Fibroblast of gingiva (primary cell): Measurements from ENCODE around the gene C10orf62.
"Not testable (repeated sequence)": the region's sequence is repeated elsewhere in the genome, so short reads cannot be mapped to it uniquely, and the experiment has no call there.

Experiments used
- DNase-seq: peaks from one replicate; pipeline ENCODE4 v3.0.0-alpha.2; 2011; ENCODE audit warnings: low read depth

Gene C10orf62, protein sequence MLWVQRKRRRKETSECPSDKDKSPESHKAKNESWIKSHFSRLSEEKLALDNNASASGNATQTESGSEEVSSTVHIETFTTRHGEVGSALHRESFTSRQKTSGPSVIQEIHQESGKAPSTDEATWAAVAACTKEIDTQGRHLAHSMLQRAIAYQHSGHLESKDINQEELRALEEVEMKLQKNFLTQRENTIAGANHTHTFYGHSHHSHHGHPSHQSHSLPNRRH

DNA sequence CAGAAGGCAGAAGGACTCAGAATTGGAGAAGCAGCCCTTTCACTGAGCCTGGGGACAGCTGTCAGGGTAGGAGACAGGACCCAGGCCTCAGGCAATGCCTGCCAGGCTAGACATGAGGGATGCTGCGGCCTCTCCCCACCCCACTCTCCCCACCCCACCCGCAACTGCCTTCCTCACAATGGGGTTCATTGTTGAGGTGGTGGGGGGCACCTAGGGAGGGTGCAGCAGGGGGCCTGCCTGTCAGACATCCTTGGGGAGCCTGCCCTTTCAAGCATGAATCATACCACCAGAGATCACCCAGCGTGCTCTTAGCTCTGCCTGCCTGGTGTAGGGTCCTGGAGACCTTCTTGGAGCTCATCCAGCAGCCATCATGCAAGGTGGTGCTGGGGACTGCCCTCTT lies at the start of gene C10orf62:
Gene C10orf62, plus strand, starts transcription at position 243 of the 400 bp plus-strand sequence. CDS start 177 bp downstream, outside the sequence.
- DNase-seq, result no peak

DNA sequence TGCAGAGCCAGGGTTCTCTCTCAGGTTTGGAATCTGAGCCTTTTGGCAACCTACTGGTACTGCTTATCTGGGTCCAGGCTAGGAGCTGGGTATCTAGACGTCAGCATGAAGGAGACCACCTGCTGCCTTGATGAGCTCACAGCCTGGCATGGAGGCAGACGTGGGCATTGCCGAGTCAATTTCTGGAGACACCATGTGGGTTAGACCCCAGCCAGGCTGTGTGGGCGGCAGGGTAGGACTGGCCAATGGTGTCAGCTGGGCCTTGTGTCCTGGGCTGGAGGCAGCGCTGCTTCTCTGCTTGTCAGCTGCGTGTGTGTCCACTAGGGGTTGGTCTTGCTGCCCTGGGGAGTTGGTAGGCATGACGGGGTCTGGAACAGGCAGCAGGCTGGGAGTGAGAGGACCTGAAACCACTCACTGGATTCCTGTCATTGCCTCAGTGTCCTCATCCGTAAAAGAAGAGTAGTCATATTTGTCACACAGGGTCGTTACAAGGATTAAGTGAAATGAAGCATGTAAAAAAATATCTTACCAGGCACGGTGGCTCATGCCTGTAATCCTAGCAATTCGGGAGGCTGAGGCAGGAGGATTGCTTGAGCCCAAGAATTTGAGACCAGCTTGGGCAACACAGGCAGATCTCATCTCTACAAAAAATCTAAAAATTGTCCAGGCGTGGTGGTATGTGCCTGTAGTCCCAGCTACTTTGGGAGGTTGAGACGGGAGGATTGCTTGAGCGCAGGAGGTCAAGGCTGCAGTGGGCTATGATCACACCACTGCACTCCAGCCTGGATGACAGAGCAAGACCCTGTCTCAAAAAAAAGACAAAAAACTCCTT lies 48.6 kb upstream of the C10orf62 start:
- peak; percentile 26 for DNase-seq

DNA sequence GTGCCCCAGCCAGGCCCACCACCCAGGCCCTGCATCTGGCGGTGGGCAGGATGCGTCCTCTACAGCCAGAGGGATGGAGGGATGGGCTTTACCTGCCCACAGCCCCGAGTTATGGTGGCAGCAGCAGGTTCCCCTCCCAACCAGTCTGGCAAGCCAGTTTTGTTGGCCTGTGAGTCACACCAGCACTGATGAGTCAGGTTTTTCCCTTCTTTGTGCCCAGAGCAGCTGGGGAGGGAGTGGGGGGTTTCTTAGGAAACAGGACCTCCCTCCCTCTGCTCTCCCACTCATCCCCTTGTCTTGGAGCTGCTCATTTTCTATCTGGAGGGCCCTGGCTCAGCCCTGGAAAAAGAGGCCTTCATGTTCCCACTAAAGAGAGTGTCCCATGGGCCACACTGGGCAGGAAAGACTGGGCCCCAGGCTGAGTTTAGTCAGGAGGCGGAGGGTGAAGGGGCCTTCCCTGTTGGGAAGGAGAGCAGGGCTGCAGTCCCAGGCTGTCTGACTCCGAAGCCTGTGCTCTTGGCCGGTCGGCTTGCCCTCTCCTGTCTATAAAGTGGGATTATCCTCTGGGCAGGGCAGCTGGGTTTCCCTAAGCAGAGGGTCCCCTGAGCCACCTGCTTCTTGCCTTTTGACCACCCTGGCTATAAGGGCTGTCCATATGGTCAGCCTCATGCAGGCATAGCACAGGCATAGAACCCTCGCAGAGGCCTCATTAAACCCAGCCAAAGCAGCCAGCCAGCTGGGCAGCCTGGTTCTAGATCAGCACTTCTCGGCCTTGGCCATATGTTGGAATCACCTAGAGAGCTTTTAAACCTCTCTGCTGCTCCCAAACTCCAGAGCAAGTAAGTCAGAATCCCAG lies 47.1 kb upstream of the C10orf62 start:
- DNase-seq, result peak; percentile 91

DNA sequence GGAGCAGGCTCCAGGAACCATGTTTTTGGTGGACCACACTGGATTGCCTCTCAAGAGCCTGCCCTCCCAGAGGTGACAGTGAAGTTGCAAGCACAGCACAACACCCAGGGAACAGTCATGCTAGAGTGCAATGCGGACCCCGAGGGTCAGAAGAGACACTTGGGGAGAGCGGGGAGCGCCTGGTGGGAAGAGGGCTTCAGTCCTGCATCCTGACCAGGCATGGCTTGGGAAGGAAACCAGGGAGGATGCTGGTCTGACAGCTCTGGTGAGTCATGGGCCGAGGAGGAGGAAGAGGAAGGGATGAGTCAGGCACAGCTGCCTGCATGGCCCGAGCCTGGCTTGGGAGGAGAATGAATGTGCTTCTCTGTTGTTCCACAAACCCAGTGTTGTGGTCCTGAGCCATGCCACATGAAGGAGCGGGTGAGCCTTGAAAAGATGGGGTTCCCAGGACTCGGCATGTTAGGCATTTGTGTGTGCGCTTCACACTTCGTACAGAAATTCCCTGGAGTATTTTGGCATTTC lies 46.4 kb upstream of the C10orf62 start:
- DNase-seq, result peak; percentile 82

DNA sequence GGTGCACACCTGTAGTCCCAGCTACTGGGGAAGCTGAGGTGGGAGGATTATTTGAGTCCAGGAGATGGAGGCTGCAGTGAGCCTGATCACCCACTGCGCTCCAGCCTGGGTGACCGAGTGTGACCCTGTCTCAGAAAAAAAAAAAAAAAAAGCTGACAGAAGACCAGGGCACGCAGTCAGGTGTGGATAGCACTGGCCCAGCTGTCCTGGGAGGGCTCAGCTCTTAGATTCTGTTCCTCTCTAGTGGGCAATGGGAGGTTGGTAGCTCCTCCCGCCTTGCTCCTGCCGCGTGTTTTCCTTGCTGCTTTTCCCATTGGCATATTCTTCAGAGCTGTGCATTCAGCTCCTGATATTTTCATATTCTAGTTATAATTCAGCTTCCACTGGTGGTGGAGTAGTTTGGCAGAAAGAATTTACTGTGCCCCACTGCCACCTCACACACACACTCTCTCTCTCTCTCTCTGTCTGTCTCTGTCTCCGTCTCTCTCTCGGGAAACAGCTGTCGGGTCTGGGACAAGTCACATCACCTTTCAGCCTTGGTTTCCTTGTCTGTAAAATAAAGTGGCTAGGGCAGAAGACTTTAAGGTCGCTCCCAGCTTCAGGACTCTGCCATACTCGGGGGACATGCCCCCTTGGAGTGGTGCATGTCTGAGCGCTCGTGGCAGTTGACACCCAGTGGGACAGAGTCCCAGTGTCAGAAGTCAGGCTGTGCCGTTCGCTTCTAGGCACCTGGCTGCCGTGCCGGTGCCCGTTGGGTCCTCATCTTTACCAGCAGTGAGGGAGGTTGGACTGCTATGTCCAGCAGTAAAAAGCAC lies 42.9 kb upstream of the C10orf62 start:
- DNase-seq, result no peak

DNA sequence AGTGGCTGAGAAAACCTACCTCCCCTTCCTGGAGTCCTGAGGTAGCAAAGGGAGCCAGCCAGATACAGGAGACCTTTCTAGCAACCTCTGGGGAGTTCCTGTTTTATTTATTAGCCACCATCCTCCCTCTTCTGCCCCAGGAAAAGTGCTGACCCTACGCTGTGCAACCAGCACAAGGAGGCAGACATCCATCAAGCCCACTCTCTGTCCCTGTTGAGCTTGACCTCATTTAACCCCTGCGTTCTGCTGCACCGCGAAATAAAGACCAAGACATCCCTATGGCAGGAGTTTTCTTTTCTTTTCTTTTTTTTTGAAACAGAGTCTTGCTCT lies 42.3 kb upstream of the C10orf62 start:
- no peak for DNase-seq

DNA sequence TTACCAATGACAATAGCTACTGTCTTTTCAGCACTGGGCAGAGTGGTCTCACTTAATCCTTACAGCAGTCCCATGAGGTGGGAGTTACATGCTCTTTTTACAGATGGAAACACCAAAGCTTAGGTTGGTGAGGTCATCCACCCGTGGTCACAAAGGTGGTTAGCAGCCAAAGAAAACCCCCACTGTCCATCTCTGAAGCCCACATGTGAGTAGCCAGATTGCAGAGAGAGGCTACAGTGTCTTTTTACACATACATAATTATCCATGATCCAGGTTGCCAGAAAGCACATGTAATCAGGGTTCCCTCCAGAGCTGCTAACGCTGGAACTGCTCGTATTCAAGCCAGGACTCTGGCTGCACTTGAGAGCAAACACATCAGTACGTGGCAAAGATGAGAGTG lies 41.6 kb upstream of the C10orf62 start:
- no peak for DNase-seq

DNA sequence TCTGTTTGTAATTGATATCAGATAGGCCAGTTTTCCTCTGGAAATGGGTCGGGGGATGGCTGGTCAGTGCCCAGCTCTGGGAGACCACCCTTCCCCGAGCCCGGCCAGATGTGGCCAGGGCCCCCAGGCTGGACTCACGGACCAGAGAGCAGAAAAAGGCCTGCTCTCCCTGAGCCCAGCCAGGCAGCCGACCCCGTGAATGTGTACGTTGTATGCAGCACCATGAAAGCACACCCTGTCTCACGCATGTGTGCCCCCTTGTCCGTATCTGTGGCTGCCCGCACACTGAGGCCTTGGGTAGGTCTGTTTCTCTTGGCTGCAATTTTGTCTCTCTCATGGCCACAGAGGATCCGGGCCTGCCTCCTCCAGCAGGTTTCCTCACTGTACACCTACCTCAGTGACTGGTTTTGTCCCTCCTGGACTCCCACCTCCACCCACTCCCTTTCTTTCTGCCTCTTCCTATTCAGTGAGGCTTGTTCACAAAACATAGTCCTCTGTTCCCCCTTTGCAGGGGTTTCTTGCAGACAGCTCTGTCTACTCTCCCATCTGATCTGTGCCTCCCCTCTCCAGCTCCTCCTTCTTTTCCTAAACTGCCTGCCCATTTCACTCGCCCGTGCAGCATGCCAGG lies 40.6 kb upstream of the C10orf62 start:
- DNase-seq, result no peak

DNA sequence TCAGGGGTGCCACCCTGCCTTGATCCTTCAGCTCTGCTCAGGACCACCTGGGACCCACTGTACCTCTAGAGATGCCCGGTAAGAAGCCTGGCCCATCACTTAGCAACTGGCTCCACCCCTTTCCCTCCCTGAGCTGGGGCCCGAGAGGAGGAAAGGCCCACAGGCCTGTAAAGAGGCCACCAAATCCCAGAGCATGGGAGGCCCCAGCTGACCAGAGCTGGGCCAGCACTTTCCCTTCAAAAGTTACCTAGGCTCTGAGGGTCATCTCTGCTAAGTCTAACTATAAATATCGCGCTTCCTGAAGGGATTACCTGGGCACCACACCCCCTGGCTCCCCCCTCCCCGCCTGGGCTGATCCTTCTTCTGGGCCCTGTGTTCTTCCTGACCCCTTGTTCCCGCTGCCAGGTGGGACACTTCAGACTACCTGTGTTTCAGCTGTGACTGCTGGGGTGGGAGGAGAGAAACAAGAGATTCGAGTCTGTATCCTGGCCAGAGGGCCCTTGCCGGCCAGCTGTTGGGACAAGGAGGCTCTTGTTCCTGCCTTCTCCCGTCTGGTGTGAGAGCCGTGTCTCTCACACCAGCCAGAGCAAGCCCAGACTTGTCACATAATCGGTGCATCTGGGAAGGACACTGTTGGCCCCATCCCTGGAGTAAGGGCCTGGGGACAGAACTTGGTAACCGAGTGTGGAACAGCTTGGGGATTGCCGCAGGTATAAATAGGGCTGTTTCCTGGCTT lies 39.8 kb upstream of the C10orf62 start:
- no peak for DNase-seq

DNA sequence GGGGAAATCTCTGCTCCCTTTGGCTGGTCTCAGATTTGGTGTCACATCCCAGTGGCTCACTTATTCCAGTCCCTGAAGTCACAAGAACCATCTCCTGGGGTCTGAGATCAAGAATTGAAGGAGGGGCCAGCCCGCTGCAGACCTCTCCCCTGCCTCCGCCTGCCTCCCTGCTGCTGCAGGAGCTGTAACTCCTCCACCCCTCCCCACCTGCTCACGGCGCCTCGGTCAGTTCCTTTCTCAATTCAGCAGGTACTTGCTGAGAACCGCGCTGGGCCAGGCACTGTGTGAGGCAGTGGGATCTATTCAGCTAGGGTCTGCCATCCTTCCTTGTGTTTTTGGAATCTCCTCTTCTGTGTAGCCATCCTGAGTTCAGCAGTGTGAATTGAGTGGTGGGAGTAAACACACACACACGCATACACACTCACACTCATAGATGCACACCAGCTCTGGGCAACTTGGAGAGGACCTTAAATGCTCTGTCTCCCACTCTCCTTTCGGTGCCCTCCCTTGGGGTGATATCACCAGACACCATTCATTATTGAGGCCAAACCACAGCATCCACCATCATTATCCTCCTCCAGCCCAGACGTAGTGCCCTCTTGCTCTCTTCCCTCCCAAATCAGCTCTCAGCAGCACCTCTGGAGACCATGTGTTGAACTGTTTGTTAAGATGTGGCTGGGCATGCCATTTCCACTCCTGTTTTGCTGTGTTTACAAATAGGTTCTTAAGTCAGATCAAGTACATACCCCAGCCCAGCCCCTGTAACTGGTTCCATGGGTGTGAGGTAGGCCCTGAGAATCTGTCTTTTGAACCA lies 39.0 kb upstream of the C10orf62 start:
- DNase-seq, result no peak

DNA sequence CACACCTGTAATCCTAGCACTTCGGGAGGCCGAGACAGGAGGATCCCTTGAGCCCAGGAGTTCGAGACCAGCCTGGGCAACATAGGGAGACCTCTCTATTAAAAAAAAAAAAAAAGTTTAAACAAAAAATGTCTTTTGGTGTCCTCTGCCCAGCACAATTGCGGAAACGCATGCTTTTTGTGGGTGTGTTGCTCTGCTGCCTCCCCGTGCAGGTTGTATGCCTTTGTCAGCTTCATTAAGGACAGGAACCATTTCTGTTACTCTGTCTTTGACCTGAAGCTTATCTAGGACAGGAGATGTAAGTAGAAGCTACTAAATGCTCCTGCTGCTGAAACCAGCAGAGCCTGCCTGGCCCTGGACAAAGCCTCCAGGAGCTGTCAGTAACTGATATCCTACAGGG lies 38.2 kb upstream of the C10orf62 start:
- no peak for DNase-seq

DNA sequence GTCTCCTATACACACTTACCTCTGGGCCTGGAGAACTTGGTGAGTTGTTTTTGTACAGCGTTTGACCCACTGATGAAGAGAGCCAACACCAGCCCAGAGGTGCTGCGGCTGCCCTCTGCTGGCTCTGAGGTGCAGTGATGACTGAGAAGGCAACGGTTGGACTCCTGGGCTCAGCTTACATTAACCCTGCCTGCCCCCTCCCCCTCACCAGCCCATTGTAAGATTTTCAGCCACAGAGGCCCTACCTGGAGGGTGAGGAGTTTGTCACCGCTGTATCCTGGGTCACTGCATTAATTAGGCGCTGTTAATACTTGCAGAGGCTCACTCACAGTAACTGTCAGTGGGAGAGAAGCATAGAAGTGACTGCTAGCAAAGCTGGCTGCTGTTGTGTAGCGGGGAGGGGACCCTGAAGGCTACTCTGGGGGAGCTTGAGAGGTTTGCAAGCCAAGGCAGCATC lies 35.9 kb upstream of the C10orf62 start:
- DNase-seq, result peak; percentile 62

DNA sequence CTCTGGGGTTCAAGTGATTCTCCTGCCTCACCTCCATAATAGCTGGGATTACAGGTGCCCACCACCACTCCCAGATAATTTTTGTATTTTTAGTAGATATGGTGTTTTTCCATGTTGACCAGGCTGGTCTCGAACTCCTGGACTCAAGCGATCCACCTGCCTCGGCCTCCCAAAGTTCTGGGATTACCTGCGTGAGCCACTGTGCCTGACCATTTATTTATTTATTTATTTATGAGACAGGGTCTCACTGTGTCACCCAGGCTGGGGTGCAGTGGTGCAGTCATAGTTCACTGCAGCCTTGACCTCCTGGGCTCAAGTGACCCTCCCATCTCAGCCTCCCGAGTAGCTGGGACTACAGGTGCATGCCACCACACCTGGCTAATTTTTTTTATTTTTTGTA lies 35.2 kb upstream of the C10orf62 start:
- not testable (repeated sequence) for DNase-seq

DNA sequence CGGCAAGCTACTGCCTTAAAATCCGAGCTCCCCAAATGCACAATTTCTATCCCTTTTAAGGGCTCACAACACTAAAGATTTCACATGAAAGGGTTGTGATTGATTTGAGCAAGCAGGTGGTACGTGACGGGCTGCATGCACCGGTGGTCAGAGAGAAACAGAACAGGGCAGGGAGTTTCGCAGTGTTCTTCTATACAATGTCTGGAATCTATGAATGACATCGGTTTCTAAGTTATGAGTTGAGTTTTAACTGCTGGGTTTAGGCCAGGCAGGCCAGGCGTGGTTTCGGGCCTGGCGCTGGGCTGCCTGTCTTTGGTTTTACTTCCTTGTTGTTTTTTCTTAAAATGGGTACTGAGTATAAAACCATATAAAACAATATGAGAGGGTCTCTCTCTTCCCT lies 34.0 kb upstream of the C10orf62 start:
- DNase-seq, result not testable (repeated sequence)

DNA sequence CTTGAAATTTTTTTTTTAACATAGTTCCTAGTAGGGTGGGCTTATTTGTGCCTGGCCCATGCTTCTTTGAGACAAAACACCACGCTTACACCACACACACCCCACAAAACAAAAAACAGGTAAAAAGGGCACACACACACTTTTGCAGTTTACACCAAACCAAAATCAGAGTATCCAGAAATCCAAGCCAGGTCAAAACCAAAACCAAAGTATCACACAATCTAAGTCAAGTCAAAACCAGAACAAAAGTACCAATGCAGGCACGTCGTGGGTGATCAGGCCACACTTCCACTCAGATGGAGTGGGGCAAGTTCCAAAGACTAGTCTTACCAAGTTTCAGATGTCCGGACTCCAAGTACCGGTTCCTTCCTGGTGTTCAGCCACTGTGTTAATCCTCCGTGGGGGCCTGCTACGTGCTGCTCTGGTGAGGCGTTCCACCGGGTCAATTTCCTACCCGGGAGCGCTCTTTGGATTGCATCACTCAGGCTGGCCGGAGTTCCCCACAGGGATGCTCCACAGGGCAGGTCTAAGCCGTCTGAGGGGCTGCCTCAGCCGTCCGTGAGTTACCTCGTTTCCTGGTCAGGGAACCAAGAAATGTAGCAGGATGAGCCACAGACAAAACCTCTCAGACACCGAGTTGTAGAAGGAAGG lies 28.7 kb upstream of the C10orf62 start:
- DNase-seq, result not testable (repeated sequence)

DNA sequence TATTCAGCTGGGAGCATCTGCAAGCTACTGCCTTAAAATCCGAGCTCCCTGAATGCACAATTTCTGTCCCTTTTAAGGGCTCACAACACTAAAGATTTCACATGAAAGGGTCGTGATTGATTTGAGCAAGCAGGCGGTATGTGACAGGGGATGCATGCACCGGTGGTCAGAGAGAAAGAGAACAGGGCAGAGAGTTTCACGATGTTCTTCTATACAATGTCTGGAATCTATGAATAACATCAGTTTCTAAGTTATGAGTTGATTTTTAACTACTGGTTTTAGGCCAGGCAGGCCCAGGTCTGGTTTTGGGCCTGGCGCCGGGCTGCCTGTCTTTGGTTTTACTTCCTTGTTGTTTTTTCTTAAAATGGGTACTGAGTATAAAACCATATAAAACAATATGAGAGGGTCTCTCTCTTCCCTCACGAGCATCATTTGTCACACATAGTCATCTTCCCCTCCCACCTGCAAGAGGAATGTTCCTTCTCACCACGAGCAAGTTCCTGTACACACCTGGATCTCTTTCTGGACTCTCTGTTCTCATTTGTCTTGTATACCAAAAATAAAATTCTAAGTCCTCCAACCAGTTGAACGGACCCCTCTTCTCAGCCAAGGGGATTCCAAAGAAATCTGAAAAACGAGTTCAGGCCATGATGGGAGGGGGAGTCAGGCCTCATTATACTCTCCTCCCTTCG lies 28.0 kb upstream of the C10orf62 start:
- not testable (repeated sequence) for DNase-seq

DNA sequence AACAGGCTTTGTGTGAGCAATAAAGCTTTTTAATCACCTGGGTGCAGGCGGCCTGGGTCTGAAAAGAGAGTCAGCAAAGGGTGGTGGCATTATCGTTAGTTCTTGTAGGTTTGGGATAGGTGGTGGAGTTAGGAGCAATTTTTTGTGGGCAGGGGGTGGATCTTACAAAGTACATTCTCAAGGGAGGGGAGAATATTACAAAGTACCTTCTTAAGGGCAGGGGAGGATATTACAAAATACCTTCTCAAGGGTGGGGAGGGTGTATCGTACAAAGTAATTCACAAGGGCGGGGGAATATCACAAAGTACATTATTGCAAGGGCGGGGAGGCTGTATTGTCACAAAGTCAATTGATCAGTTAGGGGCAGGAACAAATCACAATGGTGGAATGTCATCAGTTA lies 27.2 kb upstream of the C10orf62 start:
- not testable (repeated sequence) for DNase-seq

DNA sequence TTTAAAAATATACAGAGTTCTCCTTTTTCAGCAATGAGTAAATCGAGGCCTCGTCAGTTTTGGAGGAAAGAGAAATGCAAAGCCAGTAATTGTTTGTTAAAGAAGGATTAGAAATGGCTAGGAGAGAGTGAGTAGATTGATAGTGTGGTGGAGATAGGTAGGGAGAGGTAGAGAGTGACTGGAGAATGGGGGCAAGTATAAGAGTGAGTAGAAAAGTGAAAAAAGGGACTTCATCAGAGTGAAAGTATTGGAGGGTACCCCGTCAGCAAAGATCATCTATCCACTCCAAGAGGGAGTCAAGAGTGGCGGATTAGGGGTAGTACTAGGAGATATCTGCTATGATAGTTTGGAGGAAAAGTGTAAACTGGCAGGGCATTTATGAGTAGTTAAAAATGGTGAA lies 26.2 kb upstream of the C10orf62 start:
- no peak for DNase-seq
